HCT116 (cell line): ENCODE data around the gene YBX3.

Source experiments
- CEBPB ChIP-seq: IDR thresholded peaks from 2 replicates; pipeline ENCODE4 v1.6.1; 2012; ENCODE audit warnings: low read depth
- CTCF ChIP-seq, 3 experiments: fragments of 200-600 bp in 1 of 3; sonication (generic) in 1 of 3; IDR thresholded peaks in 2 of 3; conservative IDR thresholded peaks in 1 of 3; 2 replicates each; pipeline ENCODE4 v1.5.1; 2012 to 2017; ENCODE audit warnings: low read depth in 2 of 3, low read length in 2 of 3, antibody characterized with exemption in 1 of 3, borderline replicate concordance in 1 of 3, control low read depth in 1 of 3, mild to moderate bottlenecking in 1 of 3, mixed read lengths in 1 of 3, mixed run types in 1 of 3, moderate library complexity in 1 of 3; ENCODE audit not compliant: insufficient read depth in 1 of 3
- EGR1 ChIP-seq: IDR thresholded peaks from 2 replicates; pipeline ENCODE4 v1.6.1; 2012; ENCODE audit warnings: low read depth
- EZH2 ChIP-seq: fragments of 200-600 bp; sonication (generic); IDR thresholded peaks from 2 replicates; pipeline ENCODE4 v1.6.1; 2017; ENCODE audit warnings: antibody characterized with exemption, mixed run types
- EZH2phosphoT487 ChIP-seq: fragments of 200-600 bp; IDR thresholded peaks from 2 replicates; pipeline ENCODE4 v1.6.1; 2018; ENCODE audit warnings: antibody characterized with exemption, borderline replicate concordance
- JUND ChIP-seq: IDR thresholded peaks from 2 replicates; pipeline ENCODE4 v1.6.1; 2012
- MAX ChIP-seq: IDR thresholded peaks from 2 replicates; pipeline ENCODE4 v1.6.1; 2012
- POLR2A ChIP-seq: IDR thresholded peaks from 2 replicates; pipeline ENCODE4 v1.7.0; 2011; ENCODE audit warnings: borderline replicate concordance; ENCODE audit not compliant: insufficient read depth, insufficient read length; ENCODE audit errors: extremely low read depth
- POLR2AphosphoS5 ChIP-seq: IDR thresholded peaks from 2 replicates; pipeline ENCODE4 v1.6.1; 2011; ENCODE audit warnings: mild to moderate bottlenecking, low read depth, low read length, moderate library complexity
- SRF ChIP-seq: IDR thresholded peaks from 2 replicates; pipeline ENCODE4 v1.6.1; 2012; ENCODE audit warnings: low read depth
- TCF7L2 ChIP-seq: IDR thresholded peaks from 2 replicates; pipeline ENCODE4 v1.7.0; 2011; ENCODE audit warnings: borderline replicate concordance, inconsistent platforms; ENCODE audit not compliant: insufficient read depth, insufficient read length; ENCODE audit errors: extremely low read depth
- YY1 ChIP-seq: IDR thresholded peaks from 2 replicates; pipeline ENCODE4 v1.6.1; 2011; ENCODE audit warnings: low read length, low read depth, moderate library complexity, mild to moderate bottlenecking; ENCODE audit not compliant: insufficient replicate concordance; ENCODE audit errors: extremely low read depth
- ZNF274 ChIP-seq: fragments of 200-500 bp; sonication (Bioruptor generic); IDR thresholded peaks from 2 replicates; pipeline ENCODE4 v1.6.1; 2014; ENCODE audit warnings: mild to moderate bottlenecking, low read depth, low read length, inconsistent platforms
- TF ChIP-seq, protein P1 (sequence below): IDR thresholded peaks from 2 replicates; pipeline ENCODE4 v1.6.1; 2012; ENCODE audit warnings: low read depth

DNA sequence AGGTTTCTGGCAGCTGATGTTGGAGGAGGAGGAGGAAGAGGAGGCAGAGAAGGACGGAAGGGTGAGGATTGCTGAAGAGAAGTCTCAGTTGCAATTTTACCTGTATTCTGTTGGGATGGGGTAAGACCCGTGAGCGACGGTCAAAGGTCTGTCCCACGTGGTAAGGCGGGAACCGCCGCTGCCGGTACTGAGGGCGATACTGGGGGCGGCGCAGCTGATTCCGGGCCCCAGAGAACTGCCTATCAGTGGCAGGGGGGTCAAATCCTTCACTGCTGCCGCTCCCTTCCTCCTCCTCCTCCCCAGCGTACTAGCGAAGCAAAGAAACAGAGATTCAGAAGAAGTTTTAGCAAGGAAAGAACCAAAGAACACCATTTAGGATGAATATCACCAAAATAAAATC, 13.3 kb downstream of the YBX3 start:
- no peak for TF ChIP-seq CTCF (IDR thresholded peaks at IDR 0.05 in 2 of 3, conservative IDR thresholded peaks at IDR 0.05 in 1 of 3; ENCODE audit: borderline replicate concordance in 1 of 3, insufficient read depth in 1 of 3, low read depth in 2 of 3, low read length in 2 of 3)
- no peak for TF ChIP-seq MAX
- no peak for TF ChIP-seq EZH2
- TF ChIP-seq POLR2A = no peak
- no peak for TF ChIP-seq SRF
- TF ChIP-seq ZNF274 = no peak
- TF ChIP-seq YY1 = no peak
- no peak for TF ChIP-seq POLR2AphosphoS5
- TF ChIP-seq CEBPB = no peak
- TF ChIP-seq EZH2phosphoT487 = no peak
- TF ChIP-seq, protein P1, sequence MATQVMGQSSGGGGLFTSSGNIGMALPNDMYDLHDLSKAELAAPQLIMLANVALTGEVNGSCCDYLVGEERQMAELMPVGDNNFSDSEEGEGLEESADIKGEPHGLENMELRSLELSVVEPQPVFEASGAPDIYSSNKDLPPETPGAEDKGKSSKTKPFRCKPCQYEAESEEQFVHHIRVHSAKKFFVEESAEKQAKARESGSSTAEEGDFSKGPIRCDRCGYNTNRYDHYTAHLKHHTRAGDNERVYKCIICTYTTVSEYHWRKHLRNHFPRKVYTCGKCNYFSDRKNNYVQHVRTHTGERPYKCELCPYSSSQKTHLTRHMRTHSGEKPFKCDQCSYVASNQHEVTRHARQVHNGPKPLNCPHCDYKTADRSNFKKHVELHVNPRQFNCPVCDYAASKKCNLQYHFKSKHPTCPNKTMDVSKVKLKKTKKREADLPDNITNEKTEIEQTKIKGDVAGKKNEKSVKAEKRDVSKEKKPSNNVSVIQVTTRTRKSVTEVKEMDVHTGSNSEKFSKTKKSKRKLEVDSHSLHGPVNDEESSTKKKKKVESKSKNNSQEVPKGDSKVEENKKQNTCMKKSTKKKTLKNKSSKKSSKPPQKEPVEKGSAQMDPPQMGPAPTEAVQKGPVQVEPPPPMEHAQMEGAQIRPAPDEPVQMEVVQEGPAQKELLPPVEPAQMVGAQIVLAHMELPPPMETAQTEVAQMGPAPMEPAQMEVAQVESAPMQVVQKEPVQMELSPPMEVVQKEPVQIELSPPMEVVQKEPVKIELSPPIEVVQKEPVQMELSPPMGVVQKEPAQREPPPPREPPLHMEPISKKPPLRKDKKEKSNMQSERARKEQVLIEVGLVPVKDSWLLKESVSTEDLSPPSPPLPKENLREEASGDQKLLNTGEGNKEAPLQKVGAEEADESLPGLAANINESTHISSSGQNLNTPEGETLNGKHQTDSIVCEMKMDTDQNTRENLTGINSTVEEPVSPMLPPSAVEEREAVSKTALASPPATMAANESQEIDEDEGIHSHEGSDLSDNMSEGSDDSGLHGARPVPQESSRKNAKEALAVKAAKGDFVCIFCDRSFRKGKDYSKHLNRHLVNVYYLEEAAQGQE = no peak
- TF ChIP-seq JUND = no peak
- TF ChIP-seq EGR1 = no peak
- no peak for TF ChIP-seq TCF7L2
